Measurements from ENCODE around the gene SPACA7.

The SPACA7 gene

DNA sequence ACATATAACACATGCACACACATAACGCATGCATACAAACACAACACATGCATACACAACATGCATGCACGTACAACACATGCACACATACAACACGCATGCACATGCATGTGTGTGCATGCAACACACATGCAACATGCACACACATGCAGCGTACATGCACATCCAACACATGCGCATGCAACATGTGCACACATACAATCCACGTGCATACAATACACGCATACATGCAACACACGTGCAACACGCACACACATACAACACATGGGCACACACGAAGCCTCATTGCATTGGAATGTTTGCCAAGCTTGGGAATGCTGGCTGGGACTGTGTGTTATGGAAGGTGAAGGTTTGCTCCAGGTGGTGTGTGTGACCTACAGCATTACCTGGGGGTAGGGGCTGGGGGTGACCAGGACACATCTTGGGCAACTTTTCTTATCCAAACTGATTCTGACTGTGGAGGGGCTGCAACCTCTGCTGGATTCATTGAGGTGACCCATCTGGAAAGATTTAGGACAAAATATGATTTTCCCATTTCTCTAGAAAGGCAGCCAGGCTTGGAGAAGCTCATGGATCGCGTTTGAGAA is 58.9 kb downstream of the SPACA7 start:
- CTCF ChIA-PET, result no interaction called here
- DNase-seq (ENCODE audit: extremely low spot score), result no peak
- POLR2A ChIA-PET, result no interaction called here
- no peak for TF ChIP-seq HDGF (IDR thresholded peaks at IDR 0.05; ENCODE audit: borderline replicate concordance)
- no peak for TF ChIP-seq BHLHE40 (IDR thresholded peaks at IDR 0.05; ENCODE audit: borderline replicate concordance)
- no peak for TF ChIP-seq FOXK2 (IDR thresholded peaks at IDR 0.05)
- TF ChIP-seq, protein P1, sequence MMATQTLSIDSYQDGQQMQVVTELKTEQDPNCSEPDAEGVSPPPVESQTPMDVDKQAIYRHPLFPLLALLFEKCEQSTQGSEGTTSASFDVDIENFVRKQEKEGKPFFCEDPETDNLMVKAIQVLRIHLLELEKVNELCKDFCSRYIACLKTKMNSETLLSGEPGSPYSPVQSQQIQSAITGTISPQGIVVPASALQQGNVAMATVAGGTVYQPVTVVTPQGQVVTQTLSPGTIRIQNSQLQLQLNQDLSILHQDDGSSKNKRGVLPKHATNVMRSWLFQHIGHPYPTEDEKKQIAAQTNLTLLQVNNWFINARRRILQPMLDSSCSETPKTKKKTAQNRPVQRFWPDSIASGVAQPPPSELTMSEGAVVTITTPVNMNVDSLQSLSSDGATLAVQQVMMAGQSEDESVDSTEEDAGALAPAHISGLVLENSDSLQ (IDR thresholded peaks at IDR 0.05), result no peak
- no peak for TF ChIP-seq FOXM1 (IDR thresholded peaks at IDR 0.05; ENCODE audit: borderline replicate concordance)
- no peak for TF ChIP-seq ARNT (IDR thresholded peaks at IDR 0.05)

DNA sequence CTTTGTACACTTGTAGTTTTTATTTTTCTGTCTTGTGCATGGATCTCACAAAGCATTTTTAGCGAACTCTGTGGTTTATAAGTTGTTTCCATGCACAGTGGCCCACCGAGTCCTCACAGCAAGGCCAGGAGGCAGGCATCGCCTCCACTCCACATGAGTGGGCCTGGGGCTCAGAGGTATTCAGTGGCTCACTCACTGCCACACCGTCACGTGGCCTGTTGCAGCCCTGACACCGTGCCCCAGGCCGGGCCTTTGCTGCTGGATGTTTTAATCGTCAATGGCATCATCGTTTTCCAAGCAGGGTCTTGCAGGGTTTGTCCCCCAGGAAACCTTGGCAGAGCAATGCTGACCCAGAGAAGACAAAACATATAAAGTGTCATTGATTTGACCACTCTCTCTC is 59.8 kb downstream of the SPACA7 start:
- ChIA-PET CTCF (no interaction called here), POLR2A (no interaction called here)
- no peak for DNase-seq (ENCODE audit: extremely low spot score)
- TF ChIP-seq FOXK2 (IDR thresholded peaks at IDR 0.05) (no peak), ARNT (IDR thresholded peaks at IDR 0.05) (no peak), BHLHE40 (IDR thresholded peaks at IDR 0.05; ENCODE audit: borderline replicate concordance) (no peak), L3MBTL2 (conservative IDR thresholded peaks at IDR 0.05) (no peak), SUZ12 (IDR thresholded peaks at IDR 0.05) (no peak), FOXM1 (IDR thresholded peaks at IDR 0.05; ENCODE audit: borderline replicate concordance) (no peak), HDGF (IDR thresholded peaks at IDR 0.05; ENCODE audit: borderline replicate concordance) (no peak), ELF4 (IDR thresholded peaks at IDR 0.05) (no peak), ZNF384 (IDR thresholded peaks at IDR 0.05) (no peak), LEF1 (IDR thresholded peaks at IDR 0.05; ENCODE audit: borderline replicate concordance) (no peak), CTBP1 (IDR thresholded peaks at IDR 0.05; ENCODE audit: borderline replicate concordance) (no peak), TARDBP (IDR thresholded peaks at IDR 0.05) (no peak), NFRKB (IDR thresholded peaks at IDR 0.05) (no peak), SP1 (IDR thresholded peaks at IDR 0.05) (no peak)
- TF ChIP-seq, protein P1 (IDR thresholded peaks at IDR 0.05), result no peak

DNA sequence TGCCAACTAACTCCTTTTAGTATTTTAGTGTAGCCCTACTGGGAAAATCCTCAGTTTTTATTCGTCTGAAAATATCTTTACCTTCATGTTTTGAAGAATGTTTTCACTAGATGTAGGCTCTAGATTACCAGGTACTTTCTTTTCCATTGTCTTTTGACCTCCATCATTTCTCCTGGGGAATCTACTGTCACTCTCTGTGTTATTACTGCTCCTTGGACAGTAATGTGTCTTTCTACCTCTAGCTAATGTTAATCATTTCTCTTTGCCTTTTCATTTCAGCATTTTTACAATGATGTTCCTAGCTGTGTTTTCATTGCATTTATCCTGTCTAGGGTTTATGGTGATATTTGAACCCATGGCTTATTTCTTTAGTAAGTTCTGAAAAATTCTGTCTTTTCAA is 61.9 kb downstream of the SPACA7 start:
- ChIA-PET POLR2A (no interaction called here), CTCF (no interaction called here)
- TF ChIP-seq TARDBP (IDR thresholded peaks at IDR 0.05) (no peak), FOXK2 (IDR thresholded peaks at IDR 0.05) (no peak), CTBP1 (IDR thresholded peaks at IDR 0.05; ENCODE audit: borderline replicate concordance) (no peak), ELF4 (IDR thresholded peaks at IDR 0.05) (no peak), L3MBTL2 (conservative IDR thresholded peaks at IDR 0.05) (no peak), ZNF384 (IDR thresholded peaks at IDR 0.05) (no peak), LEF1 (IDR thresholded peaks at IDR 0.05; ENCODE audit: borderline replicate concordance) (no peak), BHLHE40 (IDR thresholded peaks at IDR 0.05; ENCODE audit: borderline replicate concordance) (no peak), SP1 (IDR thresholded peaks at IDR 0.05) (no peak), ARNT (IDR thresholded peaks at IDR 0.05) (no peak), SUZ12 (IDR thresholded peaks at IDR 0.05) (no peak), FOXM1 (IDR thresholded peaks at IDR 0.05; ENCODE audit: borderline replicate concordance) (no peak), NFRKB (IDR thresholded peaks at IDR 0.05) (no peak), FOXA1 (IDR thresholded peaks at IDR 0.05) (no peak), HDGF (IDR thresholded peaks at IDR 0.05; ENCODE audit: borderline replicate concordance) (no peak)
- TF ChIP-seq, protein P1 (IDR thresholded peaks at IDR 0.05), result no peak
- no peak for DNase-seq (ENCODE audit: extremely low spot score)

DNA sequence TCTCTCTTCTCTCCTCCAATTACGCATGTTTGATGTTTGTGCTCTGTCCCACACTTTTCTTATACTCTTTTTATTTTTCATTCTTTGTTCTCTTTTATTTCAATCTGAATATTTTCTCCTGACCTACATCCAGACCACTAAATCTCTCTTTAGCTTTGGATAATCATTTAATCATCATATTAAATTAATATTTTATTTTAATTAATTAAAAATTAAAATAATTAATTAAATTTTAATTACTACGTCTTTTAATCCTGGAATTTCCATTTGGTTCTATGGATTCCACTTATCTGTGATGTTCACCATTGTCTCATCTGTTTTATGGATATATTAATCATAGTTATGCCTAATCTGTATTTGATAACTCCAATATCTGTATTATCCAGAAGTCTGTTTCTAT is 62.4 kb downstream of the SPACA7 start:
- TF ChIP-seq HDGF (IDR thresholded peaks at IDR 0.05; ENCODE audit: borderline replicate concordance) (no peak), BHLHE40 (IDR thresholded peaks at IDR 0.05; ENCODE audit: borderline replicate concordance) (no peak), ARNT (IDR thresholded peaks at IDR 0.05) (no peak), TARDBP (IDR thresholded peaks at IDR 0.05) (no peak), SUZ12 (IDR thresholded peaks at IDR 0.05) (no peak), LEF1 (IDR thresholded peaks at IDR 0.05; ENCODE audit: borderline replicate concordance) (no peak), SP1 (IDR thresholded peaks at IDR 0.05) (no peak), ZNF384 (IDR thresholded peaks at IDR 0.05) (no peak), CTBP1 (IDR thresholded peaks at IDR 0.05; ENCODE audit: borderline replicate concordance) (no peak), FOXK2 (IDR thresholded peaks at IDR 0.05) (no peak), FOXM1 (IDR thresholded peaks at IDR 0.05; ENCODE audit: borderline replicate concordance) (no peak), L3MBTL2 (conservative IDR thresholded peaks at IDR 0.05) (no peak), ELF4 (IDR thresholded peaks at IDR 0.05) (no peak), NFRKB (IDR thresholded peaks at IDR 0.05) (no peak), FOXA1 (IDR thresholded peaks at IDR 0.05) (no peak)
- TF ChIP-seq, protein P1 (IDR thresholded peaks at IDR 0.05), result no peak
- no peak for DNase-seq (ENCODE audit: extremely low spot score)
- ChIA-PET POLR2A (no interaction called here), CTCF (no interaction called here)

DNA sequence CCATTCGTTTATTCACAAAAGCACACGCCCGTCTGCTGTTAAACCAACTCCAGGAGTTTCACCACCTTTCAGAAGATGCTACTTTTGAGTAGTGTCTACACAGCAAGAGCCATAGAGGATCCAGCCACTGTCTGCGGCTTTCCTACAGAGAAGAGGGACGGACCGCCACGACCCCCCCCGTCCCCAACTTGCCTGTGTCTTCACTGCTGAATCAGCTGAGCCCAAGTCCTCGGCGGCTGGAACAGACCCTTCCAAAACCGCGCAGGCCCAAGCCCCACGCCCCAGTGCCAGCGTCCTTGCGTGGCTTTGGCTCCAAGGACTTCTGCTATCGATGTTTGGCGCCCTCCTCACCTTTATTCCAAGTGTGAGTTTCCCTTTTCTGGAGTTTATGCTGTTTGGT is 65.1 kb downstream of the SPACA7 start:
- ChIA-PET CTCF (no interaction called here), POLR2A (no interaction called here)
- TF ChIP-seq FOXK2 (IDR thresholded peaks at IDR 0.05), result no peak
- TF ChIP-seq, protein P1 (IDR thresholded peaks at IDR 0.05), result no peak
- no peak for TF ChIP-seq SP1 (IDR thresholded peaks at IDR 0.05)
- no peak for TF ChIP-seq HDGF (IDR thresholded peaks at IDR 0.05; ENCODE audit: borderline replicate concordance)
- TF ChIP-seq NFRKB (IDR thresholded peaks at IDR 0.05), result no peak
- TF ChIP-seq FOXA1 (IDR thresholded peaks at IDR 0.05), result no peak
- no peak for TF ChIP-seq LEF1 (IDR thresholded peaks at IDR 0.05; ENCODE audit: borderline replicate concordance)
- no peak for DNase-seq (ENCODE audit: extremely low spot score)

Data from HEK293T (cell line).